SK-N-SH (cell line): ENCODE data around the gene HLA-DQA1. TPM values are rescaled to one million over a fixed set of nuclear protein-coding genes. Genes with fewer than 3 reads are reported as not detected.

Experiments used
- CTCF ChIA-PET: fragments of 300-600, 350-600 bp; formaldehyde crosslinking; extraction: SDS; loops from one replicate; lab custom pipeline; 2021; lab: Yijun Ruan, JAX
- POLR2A ChIA-PET: fragments of 350-600 bp; sonication (Branson Sonifier 250); formaldehyde crosslinking; extraction: SDS; loops from one replicate; lab custom pipeline; 2020; ENCODE audit warnings: antibody characterized with exemption, inconsistent platforms; lab: Yijun Ruan, JAX
- DNase-seq: peaks from one replicate; pipeline ENCODE4 v3.0.0; 2012
- H2AFZ ChIP-seq: fragments of 200-600 bp; sonication (generic); 2 replicates; pipeline ENCODE4 v1.8.1; 2016; ENCODE audit warnings: antibody characterized with exemption, mild to moderate bottlenecking, low read depth
- H3F3A ChIP-seq: fragments of 200-600 bp; sonication (generic); replicated peaks from 2 replicates; pipeline ENCODE3; 2016; ENCODE audit warnings: antibody characterized with exemption, mild to moderate bottlenecking; ENCODE audit not compliant: insufficient read depth
- H3K27ac ChIP-seq, 2 experiments: fragments of 200-500 bp in 1 of 2; fragments of 200-600 bp in 1 of 2; sonication (Bioruptor generic) in 1 of 2; sonication (generic), shearing (Covaris generic) in 1 of 2; 2 replicates each; pipeline versions ENCODE4 v1.5.1 to v1.6.1; 2014 to 2016; ENCODE audit warnings: low read depth in 2 of 2, inconsistent platforms in 1 of 2, low read length in 1 of 2, mild to moderate bottlenecking in 1 of 2, mixed read lengths in 1 of 2
- H3K27me3 ChIP-seq: fragments of 200-600 bp; sonication (generic), shearing (Covaris generic); 2 replicates; pipeline ENCODE4 v1.6.1; 2016; ENCODE audit warnings: mixed run types; ENCODE audit not compliant: insufficient read depth
- H3K36me3 ChIP-seq, 2 experiments: fragments of 200-500 bp in 1 of 2; fragments of 200-600 bp in 1 of 2; sonication (Bioruptor generic) in 1 of 2; sonication (generic) in 1 of 2; replicated peaks in 1 of 2; 2 replicates each; pipeline versions ENCODE3 to v1.5.1; 2014 to 2016; ENCODE audit warnings: low read length in 1 of 2, mild to moderate bottlenecking in 1 of 2; ENCODE audit not compliant: insufficient read depth in 2 of 2, control insufficient read depth in 1 of 2
- H3K4me1 ChIP-seq, 2 experiments: fragments of 200-500 bp in 1 of 2; fragments of 200-600 bp in 1 of 2; sonication (Bioruptor generic) in 1 of 2; sonication (generic), shearing (Covaris generic) in 1 of 2; 2 replicates each; pipeline versions ENCODE4 v1.5.1 to v1.6.1; 2014 to 2016; ENCODE audit warnings: low read depth in 1 of 2, low read length in 1 of 2, mixed run types in 1 of 2; ENCODE audit not compliant: insufficient read depth in 2 of 2, control insufficient read depth in 1 of 2
- H3K4me2 ChIP-seq: fragments of 200-600 bp; sonication (generic), shearing (Covaris generic); 2 replicates; pipeline ENCODE4 v1.6.1; 2017; ENCODE audit warnings: mixed run types
- H3K4me3 ChIP-seq, 2 experiments: fragments of 200-500 bp in 1 of 2; fragments of 200-600 bp in 1 of 2; sonication (Bioruptor generic) in 1 of 2; sonication (generic), shearing (Covaris generic) in 1 of 2; 2 replicates each; pipeline versions ENCODE4 v1.5.1 to v1.8.1; 2014 to 2016; ENCODE audit warnings: low read depth in 2 of 2, inconsistent platforms in 1 of 2, low read length in 1 of 2, mild to moderate bottlenecking in 1 of 2, mixed read lengths in 1 of 2, moderate library complexity in 1 of 2
- H3K79me2 ChIP-seq: fragments of 200-600 bp; sonication (generic); 2 replicates; pipeline ENCODE4 v1.8.1; 2017; ENCODE audit warnings: mild to moderate bottlenecking; ENCODE audit not compliant: insufficient read depth
- H3K9ac ChIP-seq: fragments of 200-600 bp; sonication (generic); 2 replicates; pipeline ENCODE4 v1.6.1; 2017; ENCODE audit warnings: mixed run types
- H3K9me2 ChIP-seq: fragments of 200-600 bp; sonication (generic); 2 replicates; pipeline ENCODE4 v1.6.1; 2017; ENCODE audit warnings: mixed run types
- H3K9me3 ChIP-seq: fragments of 200-600 bp; sonication (generic); 2 replicates; pipeline ENCODE4 v1.6.1; 2017; ENCODE audit warnings: mixed run types, mild to moderate bottlenecking, moderate library complexity
- H4K20me1 ChIP-seq: fragments of 200-600 bp; sonication (generic); 2 replicates; pipeline ENCODE4 v1.6.1; 2017; ENCODE audit warnings: mild to moderate bottlenecking, mixed run types; ENCODE audit not compliant: insufficient read depth
- ELF1 ChIP-seq: IDR thresholded peaks from 2 replicates; pipeline ENCODE4 v1.4.0; 2012
- FOXJ3 ChIP-seq: sonication (generic); formaldehyde crosslinking; IDR thresholded peaks from 2 replicates; pipeline ENCODE4 v1.5.1; 2020; ENCODE audit warnings: mild to moderate bottlenecking, missing genetic modification reagents
- FOXM1 ChIP-seq: IDR thresholded peaks from 2 replicates; pipeline ENCODE4 v1.4.0; 2012; ENCODE audit warnings: low read depth, mild to moderate bottlenecking
- GABPA ChIP-seq: IDR thresholded peaks from 2 replicates; pipeline ENCODE4 v1.4.0; 2012; ENCODE audit warnings: low read depth, mild to moderate bottlenecking
- NFIC ChIP-seq: IDR thresholded peaks from 2 replicates; pipeline ENCODE4 v1.4.0; 2012; ENCODE audit warnings: borderline replicate concordance
- POLR2AphosphoS5 ChIP-seq: IDR thresholded peaks from 2 replicates; pipeline ENCODE4 v1.6.1; 2012; ENCODE audit warnings: low read depth, low read length
- RAD21 ChIP-seq: IDR thresholded peaks from 2 replicates; pipeline ENCODE4 v1.6.1; 2012; ENCODE audit warnings: mild to moderate bottlenecking, low read length
- SMC3 ChIP-seq: IDR thresholded peaks from 2 replicates; pipeline ENCODE4 v1.6.1; 2012; ENCODE audit warnings: low read depth, low read length, improper control_type of control experiment
- TAF1 ChIP-seq: IDR thresholded peaks from 2 replicates; pipeline ENCODE4 v1.6.1; 2012; ENCODE audit warnings: low read depth, mild to moderate bottlenecking, low read length, moderate library complexity, borderline replicate concordance
- TCF12 ChIP-seq: IDR thresholded peaks from 2 replicates; pipeline ENCODE4 v1.4.0; 2012
- TEAD4 ChIP-seq: IDR thresholded peaks from 2 replicates; pipeline ENCODE4 v1.4.0; 2012; ENCODE audit warnings: mild to moderate bottlenecking, borderline replicate concordance; ENCODE audit not compliant: insufficient read depth
- YY1 ChIP-seq: IDR thresholded peaks from 2 replicates; pipeline ENCODE4 v1.4.0; 2012; ENCODE audit warnings: low read depth, mild to moderate bottlenecking
- WGBS: methylation state at CpG from one replicate; pipeline ENCODE4 v1.1.6; 2017; ENCODE audit warnings: low lambda C conversion rate; 5-methylcytosine and 5-hydroxymethylcytosine counted together
- polyA plus RNA-seq, 3 experiments: library from polyadenylated mRNA; depleted of rRNA; stranded (reverse); fragments of >200 nt; gene quantifications; 2 replicates each; pipeline ENCODE4 v1.2.3, GENCODE V29; 2012
- TF ChIP-seq, protein P1 (sequence below): IDR thresholded peaks from 2 replicates; pipeline ENCODE4 v1.4.0; 2012; ENCODE audit warnings: low read depth, borderline replicate concordance
- TF ChIP-seq, protein P2 (sequence below): fragments of 200-600 bp; sonication (generic); IDR thresholded peaks from 2 replicates; pipeline ENCODE4 v1.6.1; 2017; ENCODE audit warnings: antibody characterized with exemption, mild to moderate bottlenecking, moderate library complexity
- TF ChIP-seq, protein P3 (sequence below): IDR thresholded peaks from 2 replicates; pipeline ENCODE4 v1.4.0; 2012; ENCODE audit warnings: low read depth
- TF ChIP-seq, protein P4 (sequence below): fragments of 150-350 bp; IDR thresholded peaks from 2 replicates; pipeline ENCODE4 v1.6.1; 2016; ENCODE audit warnings: mild to moderate bottlenecking, low read depth, low read length
- TF ChIP-seq, protein P5 (sequence below): IDR thresholded peaks from 2 replicates; pipeline ENCODE4 v1.6.1; 2012; ENCODE audit warnings: mild to moderate bottlenecking, low read depth, low read length, moderate library complexity
- TF ChIP-seq, protein P6 (sequence below): IDR thresholded peaks from 2 replicates; pipeline ENCODE4; 2012

Gene HLA-DQA1
- polyA plus RNA-seq, 1 of the 3 experiments (the other 2 are of a cell fraction): not detected

DNA sequence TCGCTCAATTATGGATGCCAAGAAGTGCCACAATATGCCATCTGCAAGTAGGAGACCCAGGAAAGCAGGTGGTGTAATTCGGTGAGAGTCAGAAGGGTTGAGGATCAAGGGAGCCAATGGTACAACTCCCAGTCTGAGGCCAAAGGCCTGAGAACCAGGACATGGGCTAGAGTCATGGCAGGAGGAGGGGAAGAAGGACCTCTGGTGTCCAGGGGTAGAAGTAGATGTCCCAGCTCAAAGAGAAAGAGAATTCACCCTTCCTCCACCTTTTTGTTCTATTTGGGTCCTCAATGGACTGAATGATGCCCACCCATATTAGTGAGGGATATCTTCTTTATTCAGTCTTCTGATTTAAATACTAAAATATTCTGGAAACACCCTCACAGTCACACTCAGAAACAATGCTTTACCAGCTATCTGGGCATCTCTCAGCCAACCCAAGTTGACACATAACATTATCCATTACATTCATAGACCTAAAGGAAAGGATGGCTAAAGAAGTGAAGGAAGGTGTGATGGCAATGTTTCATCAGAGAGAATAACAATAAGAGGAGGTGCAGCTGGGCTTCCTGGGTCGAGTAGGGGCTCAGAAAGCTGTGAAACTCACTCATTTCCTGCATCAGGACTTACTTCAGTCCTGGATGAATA, 21.2 kb upstream of the HLA-DQA1 start:
- Histone ChIP-seq H3K27ac (no peak overlapping the region), H3K9me3 (no peaks in the 10 kb centered on the region), H3K4me3 (no peak overlapping the region), H3K4me1 (no peaks in the 10 kb centered on the region), H3K9me2 (no peaks in the 10 kb centered on the region), H2AFZ (no peak overlapping the region), H4K20me1 (no peaks in the 10 kb centered on the region), H3K27me3 (no peaks in the 10 kb centered on the region), H3K9ac (no peak overlapping the region), H3K4me2 (no peak overlapping the region), H3F3A (no peaks in the 10 kb centered on the region), H3K79me2 (no peaks in the 10 kb centered on the region), H3K36me3 (no peaks in the 10 kb centered on the region)
- ChIA-PET POLR2A (no interaction called here), CTCF (no interaction called here)
- WGBS: 0% methylated on average over 3 of the region's 3 CpGs
- no peak for DNase-seq
- TF ChIP-seq SMC3 (no peak), FOXJ3 (CRISPR knock-in tag) (no peak), POLR2AphosphoS5 (no peak), TEAD4 (no peak), ELF1 (no peak), TAF1 (no peak), TCF12 (no peak), NFIC (no peak), YY1 (no peak), GABPA (no peak), RAD21 (no peak), FOXM1 (no peak)
- TF ChIP-seq, protein P1, sequence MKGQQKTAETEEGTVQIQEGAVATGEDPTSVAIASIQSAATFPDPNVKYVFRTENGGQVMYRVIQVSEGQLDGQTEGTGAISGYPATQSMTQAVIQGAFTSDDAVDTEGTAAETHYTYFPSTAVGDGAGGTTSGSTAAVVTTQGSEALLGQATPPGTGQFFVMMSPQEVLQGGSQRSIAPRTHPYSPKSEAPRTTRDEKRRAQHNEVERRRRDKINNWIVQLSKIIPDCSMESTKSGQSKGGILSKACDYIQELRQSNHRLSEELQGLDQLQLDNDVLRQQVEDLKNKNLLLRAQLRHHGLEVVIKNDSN: no peak
- TF ChIP-seq, protein P2, sequence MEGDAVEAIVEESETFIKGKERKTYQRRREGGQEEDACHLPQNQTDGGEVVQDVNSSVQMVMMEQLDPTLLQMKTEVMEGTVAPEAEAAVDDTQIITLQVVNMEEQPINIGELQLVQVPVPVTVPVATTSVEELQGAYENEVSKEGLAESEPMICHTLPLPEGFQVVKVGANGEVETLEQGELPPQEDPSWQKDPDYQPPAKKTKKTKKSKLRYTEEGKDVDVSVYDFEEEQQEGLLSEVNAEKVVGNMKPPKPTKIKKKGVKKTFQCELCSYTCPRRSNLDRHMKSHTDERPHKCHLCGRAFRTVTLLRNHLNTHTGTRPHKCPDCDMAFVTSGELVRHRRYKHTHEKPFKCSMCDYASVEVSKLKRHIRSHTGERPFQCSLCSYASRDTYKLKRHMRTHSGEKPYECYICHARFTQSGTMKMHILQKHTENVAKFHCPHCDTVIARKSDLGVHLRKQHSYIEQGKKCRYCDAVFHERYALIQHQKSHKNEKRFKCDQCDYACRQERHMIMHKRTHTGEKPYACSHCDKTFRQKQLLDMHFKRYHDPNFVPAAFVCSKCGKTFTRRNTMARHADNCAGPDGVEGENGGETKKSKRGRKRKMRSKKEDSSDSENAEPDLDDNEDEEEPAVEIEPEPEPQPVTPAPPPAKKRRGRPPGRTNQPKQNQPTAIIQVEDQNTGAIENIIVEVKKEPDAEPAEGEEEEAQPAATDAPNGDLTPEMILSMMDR: no peak
- TF ChIP-seq, protein P3, sequence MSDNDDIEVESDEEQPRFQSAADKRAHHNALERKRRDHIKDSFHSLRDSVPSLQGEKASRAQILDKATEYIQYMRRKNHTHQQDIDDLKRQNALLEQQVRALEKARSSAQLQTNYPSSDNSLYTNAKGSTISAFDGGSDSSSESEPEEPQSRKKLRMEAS: no peak
- TF ChIP-seq, protein P4, sequence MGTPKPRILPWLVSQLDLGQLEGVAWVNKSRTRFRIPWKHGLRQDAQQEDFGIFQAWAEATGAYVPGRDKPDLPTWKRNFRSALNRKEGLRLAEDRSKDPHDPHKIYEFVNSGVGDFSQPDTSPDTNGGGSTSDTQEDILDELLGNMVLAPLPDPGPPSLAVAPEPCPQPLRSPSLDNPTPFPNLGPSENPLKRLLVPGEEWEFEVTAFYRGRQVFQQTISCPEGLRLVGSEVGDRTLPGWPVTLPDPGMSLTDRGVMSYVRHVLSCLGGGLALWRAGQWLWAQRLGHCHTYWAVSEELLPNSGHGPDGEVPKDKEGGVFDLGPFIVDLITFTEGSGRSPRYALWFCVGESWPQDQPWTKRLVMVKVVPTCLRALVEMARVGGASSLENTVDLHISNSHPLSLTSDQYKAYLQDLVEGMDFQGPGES: no peak
- TF ChIP-seq, protein P5, sequence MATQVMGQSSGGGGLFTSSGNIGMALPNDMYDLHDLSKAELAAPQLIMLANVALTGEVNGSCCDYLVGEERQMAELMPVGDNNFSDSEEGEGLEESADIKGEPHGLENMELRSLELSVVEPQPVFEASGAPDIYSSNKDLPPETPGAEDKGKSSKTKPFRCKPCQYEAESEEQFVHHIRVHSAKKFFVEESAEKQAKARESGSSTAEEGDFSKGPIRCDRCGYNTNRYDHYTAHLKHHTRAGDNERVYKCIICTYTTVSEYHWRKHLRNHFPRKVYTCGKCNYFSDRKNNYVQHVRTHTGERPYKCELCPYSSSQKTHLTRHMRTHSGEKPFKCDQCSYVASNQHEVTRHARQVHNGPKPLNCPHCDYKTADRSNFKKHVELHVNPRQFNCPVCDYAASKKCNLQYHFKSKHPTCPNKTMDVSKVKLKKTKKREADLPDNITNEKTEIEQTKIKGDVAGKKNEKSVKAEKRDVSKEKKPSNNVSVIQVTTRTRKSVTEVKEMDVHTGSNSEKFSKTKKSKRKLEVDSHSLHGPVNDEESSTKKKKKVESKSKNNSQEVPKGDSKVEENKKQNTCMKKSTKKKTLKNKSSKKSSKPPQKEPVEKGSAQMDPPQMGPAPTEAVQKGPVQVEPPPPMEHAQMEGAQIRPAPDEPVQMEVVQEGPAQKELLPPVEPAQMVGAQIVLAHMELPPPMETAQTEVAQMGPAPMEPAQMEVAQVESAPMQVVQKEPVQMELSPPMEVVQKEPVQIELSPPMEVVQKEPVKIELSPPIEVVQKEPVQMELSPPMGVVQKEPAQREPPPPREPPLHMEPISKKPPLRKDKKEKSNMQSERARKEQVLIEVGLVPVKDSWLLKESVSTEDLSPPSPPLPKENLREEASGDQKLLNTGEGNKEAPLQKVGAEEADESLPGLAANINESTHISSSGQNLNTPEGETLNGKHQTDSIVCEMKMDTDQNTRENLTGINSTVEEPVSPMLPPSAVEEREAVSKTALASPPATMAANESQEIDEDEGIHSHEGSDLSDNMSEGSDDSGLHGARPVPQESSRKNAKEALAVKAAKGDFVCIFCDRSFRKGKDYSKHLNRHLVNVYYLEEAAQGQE: no peak
- TF ChIP-seq, protein P6, sequence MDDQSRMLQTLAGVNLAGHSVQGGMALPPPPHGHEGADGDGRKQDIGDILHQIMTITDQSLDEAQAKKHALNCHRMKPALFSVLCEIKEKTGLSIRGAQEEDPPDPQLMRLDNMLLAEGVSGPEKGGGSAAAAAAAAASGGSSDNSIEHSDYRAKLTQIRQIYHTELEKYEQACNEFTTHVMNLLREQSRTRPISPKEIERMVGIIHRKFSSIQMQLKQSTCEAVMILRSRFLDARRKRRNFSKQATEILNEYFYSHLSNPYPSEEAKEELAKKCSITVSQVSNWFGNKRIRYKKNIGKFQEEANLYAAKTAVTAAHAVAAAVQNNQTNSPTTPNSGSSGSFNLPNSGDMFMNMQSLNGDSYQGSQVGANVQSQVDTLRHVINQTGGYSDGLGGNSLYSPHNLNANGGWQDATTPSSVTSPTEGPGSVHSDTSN: no peak
